HepG2 (cell line): Measurements from ENCODE around the gene KREMEN1. TPM values are rescaled to one million over a fixed set of nuclear protein-coding genes. Genes with fewer than 3 reads are reported as not detected.

Experiments used
- BRD4 ChIP-seq: sonication (generic); formaldehyde crosslinking; IDR thresholded peaks from 2 replicates; pipeline ENCODE4 v1.4.0; 2020; ENCODE audit warnings: missing genetic modification reagents
- CEBPG ChIP-seq: IDR thresholded peaks from 2 replicates; pipeline ENCODE4 v1.6.1; 2016
- FLYWCH1 ChIP-seq: sonication (generic); formaldehyde crosslinking; IDR thresholded peaks from 2 replicates; pipeline ENCODE4 v1.8.1; 2023; ENCODE audit warnings: mild to moderate bottlenecking, missing genetic modification reagents
- FOXP4 ChIP-seq: sonication (generic); formaldehyde crosslinking; IDR thresholded peaks from 2 replicates; pipeline ENCODE4 v1.4.0; 2020; ENCODE audit warnings: missing genetic modification reagents
- HNF1A ChIP-seq, 2 experiments: sonication (generic) in 1 of 2; formaldehyde crosslinking in 1 of 2; IDR thresholded peaks; 2 replicates each; pipeline versions ENCODE4 v1.4.0 to v1.6.1; 2016 to 2020; ENCODE audit warnings: borderline replicate concordance in 1 of 2, low read depth in 1 of 2, mild to moderate bottlenecking in 1 of 2, missing genetic modification reagents in 1 of 2
- NR2C2 ChIP-seq: sonication (generic); formaldehyde crosslinking; IDR thresholded peaks from 2 replicates; pipeline ENCODE4 v1.4.0; 2020; ENCODE audit warnings: missing genetic modification reagents, mild to moderate bottlenecking, moderate library complexity, borderline replicate concordance
- NR2F6 ChIP-seq, 2 experiments: IDR thresholded peaks; 2 replicates each; pipeline ENCODE4 v1.6.1; 2016; ENCODE audit warnings: antibody characterized with exemption in 1 of 2, mild to moderate bottlenecking in 1 of 2
- SAP130 ChIP-seq: IDR thresholded peaks from 2 replicates; pipeline ENCODE4 v1.6.1; 2016; ENCODE audit warnings: low read depth
- SRF ChIP-seq: IDR thresholded peaks from 2 replicates; pipeline ENCODE4 v1.6.1; 2011; ENCODE audit warnings: mild to moderate bottlenecking, low read depth, low read length, moderate library complexity
- TAF1 ChIP-seq: sonication (generic); formaldehyde crosslinking; IDR thresholded peaks from 2 replicates; pipeline ENCODE4 v1.4.0; 2020; ENCODE audit warnings: missing genetic modification reagents
- ZBTB38 ChIP-seq: sonication (generic); formaldehyde crosslinking; IDR thresholded peaks from 2 replicates; pipeline ENCODE4 v1.5.1; 2020; ENCODE audit warnings: mild to moderate bottlenecking, missing genetic modification reagents
- ZMYM4 ChIP-seq: sonication (generic); formaldehyde crosslinking; IDR thresholded peaks from 2 replicates; pipeline ENCODE4 v1.8.1; 2023; ENCODE audit warnings: mild to moderate bottlenecking, missing genetic modification reagents
- ZNF34 ChIP-seq: sonication (generic); formaldehyde crosslinking; IDR thresholded peaks from 2 replicates; pipeline ENCODE4 v1.4.0; 2020; ENCODE audit warnings: mild to moderate bottlenecking, missing genetic modification reagents, borderline replicate concordance
- ZNF629 ChIP-seq: sonication (generic); formaldehyde crosslinking; conservative IDR thresholded peaks from 2 replicates; pipeline ENCODE4 v1.5.0; 2020; ENCODE audit warnings: missing genetic modification reagents
- ZNF644 ChIP-seq: IDR thresholded peaks from 2 replicates; pipeline ENCODE4 v1.6.1; 2016; ENCODE audit warnings: low read depth
- ZSCAN9 ChIP-seq: IDR thresholded peaks from 2 replicates; pipeline ENCODE4 v1.6.1; 2016; ENCODE audit warnings: borderline replicate concordance
- polyA plus RNA-seq, 8 experiments: library from polyadenylated mRNA; depleted of rRNA in 3 of 8; stranded (reverse) in 7 of 8; unstranded in 1 of 8; fragments of >200 nt; fragmentation: Illumina TruSeq in 4 of 8; extraction: Trizol in 4 of 8; gene quantifications; 2 replicates each; pipeline versions ENCODE4 v1.2.1 to v1.2.3, GENCODE V29; 2011 to 2016; ENCODE audit warnings: low read depth in 4 of 8, missing spikeins in 1 of 8, mixed read lengths in 1 of 8; ENCODE audit not compliant: insufficient read depth in 1 of 8
- total RNA-seq, 5 experiments: library from RNA; depleted of rRNA; stranded (reverse); fragments of >200 nt; fragmentation: Illumina TruSeq; extraction: Trizol; gene quantifications; 2 replicates each; pipeline ENCODE4 v1.2.3, GENCODE V29; 2016; ENCODE audit warnings: low read depth in 1 of 5
- TF ChIP-seq, protein P1 (sequence below), 2 experiments: fragments of 450-650 bp in 1 of 2; sonication (generic) in 1 of 2; formaldehyde crosslinking; IDR thresholded peaks; 2 replicates each; pipeline versions ENCODE4 v1.5.0 to v1.8.0; 2020 to 2022; ENCODE audit warnings: mild to moderate bottlenecking in 1 of 2, missing genetic modification reagents in 1 of 2
- TF ChIP-seq, protein P2 (sequence below): sonication (generic); formaldehyde crosslinking; IDR thresholded peaks from 2 replicates; pipeline ENCODE4 v1.9.0; 2021; ENCODE audit warnings: missing genetic modification reagents, borderline replicate concordance

Gene KREMEN1
- total and polyA plus RNA-seq, 2 of the 13 experiments (the other 11 are each of a cell fraction or from before 2014, with no cell fraction given) = 9.8 to 13.8 TPM

DNA sequence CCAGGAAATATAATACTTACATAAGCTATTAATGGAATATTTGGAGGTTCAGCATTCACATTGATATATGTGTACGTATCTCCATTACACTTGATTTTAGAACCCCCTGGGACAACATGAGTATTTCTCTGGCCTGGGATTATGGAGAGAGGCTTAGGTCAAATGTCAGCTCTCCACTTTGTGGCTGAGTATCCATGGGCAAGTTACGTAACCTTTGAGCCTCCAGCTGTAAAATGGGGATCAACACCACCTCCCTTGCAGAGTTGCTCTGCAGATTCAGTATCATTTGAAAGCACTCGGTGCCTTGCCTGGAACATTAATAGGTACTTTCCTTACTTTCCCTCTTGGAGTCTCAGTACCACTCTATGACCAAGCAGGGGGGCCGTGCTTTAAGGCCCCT is 44.4 kb upstream of the KREMEN1 start (continued):
- TF ChIP-seq HNF1A (IDR thresholded peaks at IDR 0.05; ENCODE audit: low read depth) (peak; percentile 33; the same call in 1 of the 2 replicates), HNF1A (CRISPR knock-in tag; IDR thresholded peaks at IDR 0.05; ENCODE audit: borderline replicate concordance) (no peak), BRD4 (no peak), SAP130 (0 out of 2 replicates have a peak, but pooled peaks have one; percentile 28), ZBTB38 (CRISPR knock-in tag) (0 out of 2 replicates have a peak, but pooled peaks have one; percentile 27), ZMYM4 (0 out of 2 replicates have a peak, but pooled peaks have one; percentile 11), FLYWCH1 (no peak), ZNF34 (no peak), NR2F6 (IDR thresholded peaks at IDR 0.05) (peak; percentile 59; the same call in 1 of the 2 replicates), NR2F6 (CRISPR knock-in tag; IDR thresholded peaks at IDR 0.05) (peak; percentile 52), ZNF629 (CRISPR knock-in tag) (peak; percentile 58), SRF (no peak), ZSCAN9 (no peak), TAF1 (CRISPR knock-in tag) (no peak), NR2C2 (CRISPR knock-in tag) (peak; percentile 45; the same call in 1 of the 2 replicates), CEBPG (CRISPR knock-in tag) (peak; percentile 72), ZNF644 (CRISPR knock-in tag) (peak; percentile 72; the same call in 1 of the 2 replicates), FOXP4 (peak; percentile 16; the same call in 1 of the 2 replicates)
- TF ChIP-seq, protein P1, sequence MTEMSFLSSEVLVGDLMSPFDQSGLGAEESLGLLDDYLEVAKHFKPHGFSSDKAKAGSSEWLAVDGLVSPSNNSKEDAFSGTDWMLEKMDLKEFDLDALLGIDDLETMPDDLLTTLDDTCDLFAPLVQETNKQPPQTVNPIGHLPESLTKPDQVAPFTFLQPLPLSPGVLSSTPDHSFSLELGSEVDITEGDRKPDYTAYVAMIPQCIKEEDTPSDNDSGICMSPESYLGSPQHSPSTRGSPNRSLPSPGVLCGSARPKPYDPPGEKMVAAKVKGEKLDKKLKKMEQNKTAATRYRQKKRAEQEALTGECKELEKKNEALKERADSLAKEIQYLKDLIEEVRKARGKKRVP (CRISPR knock-in tag; IDR thresholded peaks at IDR 0.05) = no peak
- TF ChIP-seq, protein P2, sequence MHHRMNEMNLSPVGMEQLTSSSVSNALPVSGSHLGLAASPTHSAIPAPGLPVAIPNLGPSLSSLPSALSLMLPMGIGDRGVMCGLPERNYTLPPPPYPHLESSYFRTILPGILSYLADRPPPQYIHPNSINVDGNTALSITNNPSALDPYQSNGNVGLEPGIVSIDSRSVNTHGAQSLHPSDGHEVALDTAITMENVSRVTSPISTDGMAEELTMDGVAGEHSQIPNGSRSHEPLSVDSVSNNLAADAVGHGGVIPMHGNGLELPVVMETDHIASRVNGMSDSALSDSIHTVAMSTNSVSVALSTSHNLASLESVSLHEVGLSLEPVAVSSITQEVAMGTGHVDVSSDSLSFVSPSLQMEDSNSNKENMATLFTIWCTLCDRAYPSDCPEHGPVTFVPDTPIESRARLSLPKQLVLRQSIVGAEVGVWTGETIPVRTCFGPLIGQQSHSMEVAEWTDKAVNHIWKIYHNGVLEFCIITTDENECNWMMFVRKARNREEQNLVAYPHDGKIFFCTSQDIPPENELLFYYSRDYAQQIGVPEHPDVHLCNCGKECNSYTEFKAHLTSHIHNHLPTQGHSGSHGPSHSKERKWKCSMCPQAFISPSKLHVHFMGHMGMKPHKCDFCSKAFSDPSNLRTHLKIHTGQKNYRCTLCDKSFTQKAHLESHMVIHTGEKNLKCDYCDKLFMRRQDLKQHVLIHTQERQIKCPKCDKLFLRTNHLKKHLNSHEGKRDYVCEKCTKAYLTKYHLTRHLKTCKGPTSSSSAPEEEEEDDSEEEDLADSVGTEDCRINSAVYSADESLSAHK (CRISPR knock-in tag) = no peak
